ENCODE results near the gene UBAC2. TPM values are rescaled to one million over a fixed set of nuclear protein-coding genes. Genes with fewer than 3 reads are reported as not detected.

The UBAC2 gene
- total RNA-seq, 2 donors from 2014 or later, result 39.0 to 46.1 TPM

DNA sequence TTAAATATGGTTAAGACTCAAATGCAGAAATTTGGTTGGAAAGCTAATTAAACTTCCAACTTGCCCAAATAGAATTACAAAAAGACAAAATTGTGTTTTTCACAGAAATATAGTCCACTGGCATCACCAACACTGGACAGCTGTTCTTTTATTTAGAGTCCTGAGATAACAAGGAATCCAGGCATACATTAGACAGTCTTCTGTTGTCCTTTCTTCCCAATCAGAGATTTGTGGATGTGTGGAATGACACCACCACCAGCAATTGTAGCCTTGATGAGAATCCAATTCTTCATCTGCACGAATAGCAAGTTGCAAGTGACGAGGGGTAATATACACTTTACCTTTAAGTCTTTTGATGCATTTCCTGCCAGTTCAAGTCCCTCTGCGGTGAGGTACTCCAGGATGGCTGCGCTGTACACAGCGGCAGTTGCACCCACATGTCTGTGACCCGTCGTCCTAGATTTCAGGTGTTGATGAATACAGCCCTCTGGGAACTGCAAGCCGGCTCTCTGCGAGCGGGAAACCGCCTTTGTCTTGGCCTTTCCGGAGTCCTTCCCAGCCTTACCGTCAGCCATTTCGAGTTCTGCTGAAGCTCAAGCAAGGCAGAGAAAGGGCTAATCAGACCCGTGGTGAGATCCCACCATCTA is 14.7 kb downstream of the UBAC2 start:
- peaks cover 57% of the 10 kb centered on the region for H3K36me3 Mint-ChIP-seq (ENCODE audit: low read depth)
- peak; percentile 59 for ATAC-seq (replicated peaks)

DNA sequence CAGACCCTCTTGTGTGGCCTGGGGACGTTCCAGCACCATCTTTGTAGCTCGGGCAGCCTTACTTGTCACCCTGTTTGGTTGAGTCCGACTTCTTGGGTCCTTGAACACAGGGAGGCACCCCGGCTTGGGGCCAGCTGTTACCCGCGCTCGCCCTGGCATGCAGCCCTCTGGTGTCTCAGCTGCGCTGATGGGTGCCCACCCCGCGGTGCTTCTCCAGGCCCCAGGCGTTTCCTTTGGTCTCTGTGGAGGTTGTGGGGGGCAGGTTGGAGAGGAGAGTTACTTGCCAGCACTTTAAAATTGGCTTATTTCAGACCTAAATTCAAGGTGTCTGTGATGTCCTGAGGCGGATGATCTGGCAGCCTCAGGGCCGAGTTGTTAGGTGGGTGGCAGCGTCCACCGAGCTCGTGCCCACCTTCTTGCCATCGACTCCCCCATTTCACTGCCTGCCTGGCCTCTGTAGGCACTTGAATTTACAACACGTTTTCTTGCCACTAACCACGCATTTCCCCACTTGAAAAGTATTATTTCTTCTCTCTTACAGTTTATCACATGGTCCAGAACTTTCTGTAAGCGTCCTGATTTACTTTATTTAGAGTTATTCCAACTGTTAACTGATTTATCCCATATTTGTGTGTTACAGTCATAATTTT is 16.9 kb downstream of the UBAC2 start:
- Mint-ChIP-seq H3K4me1 (peaks cover 66% of the 10 kb centered on the region), H3K27me3 (no peaks in the 10 kb centered on the region), H3K36me3 (ENCODE audit: low read depth) (peaks cover 50% of the 10 kb centered on the region), H3K9me3 (no peaks in the 10 kb centered on the region), H3K4me3 (peak overlapping the region; percentile 93), H3K27ac (peak overlapping the region; percentile 91)
- ATAC-seq (replicated peaks), result no peak

More for the DNA sequence above, 14.7 kb downstream of the UBAC2 start:
- Mint-ChIP-seq H3K27me3 (no peaks in the 10 kb centered on the region), H3K9me3 (no peaks in the 10 kb centered on the region), H3K4me3 (peak overlapping the region; percentile 93), H3K27ac (peak overlapping the region; percentile 94), H3K4me1 (peaks cover 69% of the 10 kb centered on the region)

DNA sequence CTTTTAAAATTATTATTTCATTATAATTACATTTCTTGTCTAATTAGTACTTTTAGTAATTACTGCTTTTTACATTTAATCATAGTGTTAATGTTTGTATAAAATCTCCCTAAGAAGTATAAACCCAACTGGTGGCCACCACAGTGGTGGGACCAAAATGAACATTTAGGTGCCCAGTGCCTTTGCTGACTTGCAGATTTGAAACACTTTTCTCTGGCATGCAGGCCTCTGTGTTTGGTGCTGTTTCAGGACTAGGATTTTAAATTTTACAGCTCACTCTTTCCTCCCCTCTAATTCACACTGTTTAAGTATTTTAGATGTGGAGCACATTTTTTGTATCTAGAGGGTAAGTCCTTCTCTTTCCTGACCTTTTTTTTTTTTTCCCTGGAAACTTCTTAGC is 17.5 kb downstream of the UBAC2 start:
- H3K9me3 Mint-ChIP-seq, result no peaks in the 10 kb centered on the region
- peaks cover 66% of the 10 kb centered on the region for H3K4me1 Mint-ChIP-seq

DNA sequence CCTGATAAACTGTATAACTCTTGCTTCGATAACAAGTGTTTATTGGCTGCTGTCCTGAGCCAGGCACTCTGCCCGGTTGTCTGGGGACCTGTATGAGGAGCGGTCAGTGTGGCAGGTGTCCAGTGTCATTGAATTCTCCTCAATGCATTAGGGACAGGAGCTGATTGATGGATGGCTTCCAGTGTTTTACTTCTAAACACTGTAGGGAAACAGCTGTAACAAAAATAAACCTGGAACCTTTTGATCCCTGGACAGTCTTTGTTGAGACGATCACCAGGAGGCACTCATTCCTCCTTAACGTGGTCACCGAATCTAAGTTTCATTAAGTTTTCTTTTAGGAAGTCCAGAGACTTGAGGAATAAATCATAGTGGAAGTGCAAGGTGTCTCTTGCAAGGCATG is 17.9 kb downstream of the UBAC2 start:
- Mint-ChIP-seq H3K9me3 (no peaks in the 10 kb centered on the region), H3K27me3 (no peaks in the 10 kb centered on the region)

More for the DNA sequence above, 17.5 kb downstream of the UBAC2 start:
- Mint-ChIP-seq H3K27me3 (no peaks in the 10 kb centered on the region), H3K36me3 (ENCODE audit: low read depth) (peaks cover 50% of the 10 kb centered on the region), H3K27ac (peak overlapping the region; percentile 91), H3K4me3 (peak overlapping the region; percentile 93)
- no peak for ATAC-seq (replicated peaks)

DNA sequence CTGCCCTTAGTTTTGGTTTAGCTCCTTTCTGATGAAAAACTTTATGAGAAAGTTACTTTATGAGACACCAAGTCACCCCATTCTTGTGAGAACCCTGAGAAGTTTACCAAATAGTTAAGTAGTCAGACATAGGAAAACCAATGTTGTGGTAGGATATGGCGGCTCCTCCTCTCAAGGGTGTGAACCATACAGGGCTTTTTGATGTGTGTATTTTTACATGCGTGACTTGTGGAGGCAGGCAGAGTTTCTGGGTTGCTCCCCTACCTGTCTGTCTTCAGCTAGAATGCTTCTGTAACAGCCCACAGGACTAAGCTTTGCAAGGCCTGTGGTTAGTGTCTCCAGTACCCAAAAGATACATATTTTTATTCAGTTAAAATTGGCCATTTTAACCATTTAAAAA is 18.3 kb downstream of the UBAC2 start:
- peak; percentile 54 for ATAC-seq (replicated peaks)
- H3K4me3 Mint-ChIP-seq, result peak overlapping the region; percentile 93
- H3K27ac Mint-ChIP-seq, result peak overlapping the region; percentile 91
- no peaks in the 10 kb centered on the region for H3K9me3 Mint-ChIP-seq
- H3K27me3 Mint-ChIP-seq, result no peaks in the 10 kb centered on the region
- H3K4me1 Mint-ChIP-seq, result peaks cover 73% of the 10 kb centered on the region
- H3K36me3 Mint-ChIP-seq (ENCODE audit: low read depth), result peaks cover 43% of the 10 kb centered on the region

More for the DNA sequence above, 17.9 kb downstream of the UBAC2 start:
- H3K4me3 Mint-ChIP-seq, result peak overlapping the region; percentile 93
- H3K27ac Mint-ChIP-seq, result peak overlapping the region; percentile 91
- H3K36me3 Mint-ChIP-seq (ENCODE audit: low read depth), result peaks cover 46% of the 10 kb centered on the region
- ATAC-seq (replicated peaks), result no peak
- peaks cover 70% of the 10 kb centered on the region for H3K4me1 Mint-ChIP-seq

DNA sequence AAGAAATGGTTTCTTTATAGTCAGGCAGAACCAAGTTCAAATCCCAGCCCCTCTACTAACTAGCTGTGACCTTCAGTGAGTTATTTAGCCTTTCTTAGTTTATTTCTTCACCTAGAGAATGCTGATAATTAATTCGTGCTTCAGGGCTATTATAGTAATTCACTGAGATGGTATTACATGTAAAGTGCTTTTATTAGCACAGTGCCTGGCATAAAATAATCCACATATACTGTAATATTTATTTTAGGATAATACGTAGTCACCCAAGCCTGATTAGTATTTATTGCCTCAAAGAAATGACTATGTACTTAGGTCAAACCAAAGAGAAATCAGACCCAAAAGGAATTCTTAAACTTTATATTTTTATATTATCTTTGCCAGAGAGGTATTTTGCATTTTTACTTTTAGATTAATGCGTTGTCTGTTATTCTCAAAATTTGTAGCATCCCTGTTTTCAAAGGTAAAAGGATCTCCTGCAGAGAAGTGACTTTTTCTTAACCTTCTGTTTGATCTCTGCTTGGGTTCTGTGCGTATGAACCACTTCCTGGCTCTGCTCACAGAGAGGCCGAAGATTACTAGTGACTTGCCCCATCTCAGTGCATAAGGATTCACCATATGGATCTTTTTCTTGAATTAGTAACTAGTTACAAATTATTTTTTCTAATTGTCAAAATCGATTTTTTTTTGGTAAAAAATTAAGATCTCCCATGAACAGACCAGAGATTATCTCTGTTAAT is 19.7 kb downstream of the UBAC2 start:
- H3K36me3 Mint-ChIP-seq (ENCODE audit: low read depth), result peaks cover 29% of the 10 kb centered on the region
- ATAC-seq (replicated peaks), result peak; percentile 33
- H3K27ac Mint-ChIP-seq, result no peak overlapping the region
- H3K4me1 Mint-ChIP-seq, result peaks cover 67% of the 10 kb centered on the region
- no peaks in the 10 kb centered on the region for H3K9me3 Mint-ChIP-seq
- H3K4me3 Mint-ChIP-seq, result peak overlapping the region; percentile 93
- H3K27me3 Mint-ChIP-seq, result no peaks in the 10 kb centered on the region

DNA sequence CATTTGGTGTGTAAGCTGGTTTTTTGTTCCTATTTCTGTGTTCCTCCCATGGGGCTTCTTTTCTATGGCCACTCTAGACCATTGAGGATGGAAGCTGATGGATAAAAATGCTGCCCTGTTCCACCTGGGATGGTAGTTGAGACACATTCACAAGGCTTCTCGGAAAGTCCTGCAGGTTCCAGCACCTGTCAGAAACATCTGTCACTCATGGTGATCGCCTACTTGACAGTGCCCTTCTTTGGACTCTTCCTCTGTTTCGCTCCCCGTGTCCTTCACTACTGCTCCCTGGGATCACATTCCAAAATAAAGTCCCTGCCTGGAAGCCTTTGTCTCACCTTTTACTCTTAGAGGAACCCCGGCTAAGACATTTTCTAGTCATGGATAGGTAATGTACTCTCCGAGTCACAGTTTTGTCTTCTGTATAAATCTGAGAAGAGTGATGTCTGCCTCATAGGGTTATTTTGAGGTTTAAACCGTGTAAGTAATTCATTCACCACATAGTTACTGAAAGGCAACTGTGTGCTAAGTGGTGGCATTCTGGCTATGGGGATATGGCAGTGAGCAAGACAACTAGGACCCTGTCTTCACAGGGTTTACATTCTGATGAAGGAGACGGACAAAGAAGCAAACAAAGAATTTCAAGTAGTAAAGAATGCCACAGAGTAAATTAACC is 21.0 kb downstream of the UBAC2 start:
- no peaks in the 10 kb centered on the region for H3K27me3 Mint-ChIP-seq
- H3K27ac Mint-ChIP-seq, result peak overlapping the region; percentile 1
- peak; percentile 53 for ATAC-seq (replicated peaks)
- H3K4me3 Mint-ChIP-seq, result peak overlapping the region; percentile 93
- H3K36me3 Mint-ChIP-seq (ENCODE audit: low read depth), result peaks cover 22% of the 10 kb centered on the region
- H3K4me1 Mint-ChIP-seq, result peaks cover 76% of the 10 kb centered on the region
- H3K9me3 Mint-ChIP-seq, result no peaks in the 10 kb centered on the region

DNA sequence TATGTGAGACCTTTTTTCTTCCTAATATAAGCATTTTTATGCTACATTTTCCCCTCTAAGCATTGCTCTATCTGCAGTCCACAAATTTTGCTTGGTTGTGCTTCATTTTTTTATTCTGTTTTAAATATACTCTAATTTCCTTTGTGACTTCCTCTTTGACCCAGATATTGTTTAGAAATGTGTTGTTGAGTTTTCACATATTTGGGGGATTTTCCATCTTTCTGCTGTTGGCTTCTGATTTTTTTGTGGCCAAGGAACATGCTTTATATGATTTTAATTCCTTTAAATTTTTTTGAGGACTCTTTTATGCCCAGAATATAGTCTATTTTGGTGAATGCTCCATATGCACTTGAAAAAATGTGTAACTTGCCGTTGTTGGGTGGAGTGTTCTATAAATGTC is 22.9 kb downstream of the UBAC2 start:
- Mint-ChIP-seq H3K4me3 (peak overlapping the region; percentile 66), H3K27me3 (no peaks in the 10 kb centered on the region), H3K27ac (peak overlapping the region; percentile 47), H3K36me3 (ENCODE audit: low read depth) (peaks cover 14% of the 10 kb centered on the region), H3K4me1 (peaks cover 66% of the 10 kb centered on the region), H3K9me3 (no peaks in the 10 kb centered on the region)
- no peak for ATAC-seq (replicated peaks)

DNA sequence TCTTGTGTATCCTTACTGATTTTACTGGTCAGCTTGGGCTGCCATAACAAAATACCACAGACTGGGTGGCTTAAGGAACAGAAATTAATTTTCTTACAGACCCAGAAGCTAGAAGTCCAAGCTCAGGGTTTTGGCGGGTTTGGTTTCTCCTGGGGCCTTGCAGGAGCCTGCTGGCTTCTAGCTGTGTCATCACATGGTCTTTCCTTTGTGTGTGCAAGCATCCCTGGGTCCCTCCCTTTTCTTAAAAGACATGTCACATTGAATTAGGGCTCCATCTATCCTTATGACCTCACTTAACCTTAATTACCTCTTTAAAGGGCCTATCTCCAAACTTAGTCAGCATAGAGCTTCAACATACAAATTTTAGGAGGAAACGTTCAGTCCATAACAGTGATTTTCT is 23.4 kb downstream of the UBAC2 start:
- H3K36me3 Mint-ChIP-seq (ENCODE audit: low read depth), result peaks cover 13% of the 10 kb centered on the region
- peak overlapping the region; percentile 66 for H3K4me3 Mint-ChIP-seq
- peaks cover 66% of the 10 kb centered on the region for H3K4me1 Mint-ChIP-seq
- peak overlapping the region; percentile 47 for H3K27ac Mint-ChIP-seq
- H3K27me3 Mint-ChIP-seq, result no peaks in the 10 kb centered on the region
- H3K9me3 Mint-ChIP-seq, result no peaks in the 10 kb centered on the region
- peak; percentile 13 for ATAC-seq (replicated peaks)

DNA sequence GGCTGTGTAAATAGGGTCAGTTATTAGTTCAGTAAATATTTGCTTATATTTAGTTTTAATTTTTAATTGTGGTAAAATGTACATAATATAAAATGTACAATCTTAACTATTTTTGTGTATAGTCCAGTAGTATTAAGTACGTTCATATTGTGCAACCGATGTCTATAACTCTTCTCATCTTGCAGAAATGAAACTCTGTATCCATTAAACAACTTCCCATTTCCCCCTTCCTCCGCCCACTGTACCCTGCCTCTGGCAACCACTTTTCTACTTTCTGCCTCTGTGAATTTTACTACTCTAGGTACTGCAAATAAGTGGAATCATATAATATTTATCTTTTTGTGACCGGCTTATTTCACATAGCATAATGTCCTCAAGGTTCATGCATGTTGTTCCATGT is 24.4 kb downstream of the UBAC2 start:
- peaks cover 9% of the 10 kb centered on the region for H3K36me3 Mint-ChIP-seq (ENCODE audit: low read depth)
- H3K4me1 Mint-ChIP-seq, result peaks cover 63% of the 10 kb centered on the region
- H3K27me3 Mint-ChIP-seq, result no peaks in the 10 kb centered on the region
- H3K9me3 Mint-ChIP-seq, result no peaks in the 10 kb centered on the region
- ATAC-seq (replicated peaks), result no peak
- no peak overlapping the region for H3K27ac Mint-ChIP-seq
- H3K4me3 Mint-ChIP-seq, result peak overlapping the region; percentile 1

DNA sequence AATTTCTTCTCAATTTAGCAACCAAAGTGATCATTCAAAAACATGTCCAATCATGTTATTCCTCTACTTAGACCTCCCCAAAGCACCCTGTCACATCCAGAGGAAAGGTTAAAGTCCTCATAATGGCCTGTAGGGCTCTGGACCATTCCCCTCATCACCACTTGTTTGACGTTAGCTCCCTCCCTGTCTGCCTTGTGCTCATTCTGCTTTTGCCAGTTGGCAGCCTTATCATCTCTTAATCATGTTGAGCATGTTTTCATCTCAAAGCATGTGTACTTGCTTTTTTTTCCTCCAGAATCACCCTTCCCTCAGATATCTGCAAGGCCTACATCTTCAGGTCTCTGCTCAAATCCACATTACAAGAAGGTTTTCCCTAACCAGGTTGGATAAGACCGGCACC is 25.9 kb downstream of the UBAC2 start:
- H3K4me1 Mint-ChIP-seq, result peaks cover 58% of the 10 kb centered on the region
- no peaks in the 10 kb centered on the region for H3K27me3 Mint-ChIP-seq
- H3K36me3 Mint-ChIP-seq (ENCODE audit: low read depth), result peaks cover 9% of the 10 kb centered on the region
- H3K27ac Mint-ChIP-seq, result no peak overlapping the region
- H3K9me3 Mint-ChIP-seq, result no peaks in the 10 kb centered on the region
- ATAC-seq (replicated peaks), result no peak
- peak overlapping the region; percentile 1 for H3K4me3 Mint-ChIP-seq

DNA sequence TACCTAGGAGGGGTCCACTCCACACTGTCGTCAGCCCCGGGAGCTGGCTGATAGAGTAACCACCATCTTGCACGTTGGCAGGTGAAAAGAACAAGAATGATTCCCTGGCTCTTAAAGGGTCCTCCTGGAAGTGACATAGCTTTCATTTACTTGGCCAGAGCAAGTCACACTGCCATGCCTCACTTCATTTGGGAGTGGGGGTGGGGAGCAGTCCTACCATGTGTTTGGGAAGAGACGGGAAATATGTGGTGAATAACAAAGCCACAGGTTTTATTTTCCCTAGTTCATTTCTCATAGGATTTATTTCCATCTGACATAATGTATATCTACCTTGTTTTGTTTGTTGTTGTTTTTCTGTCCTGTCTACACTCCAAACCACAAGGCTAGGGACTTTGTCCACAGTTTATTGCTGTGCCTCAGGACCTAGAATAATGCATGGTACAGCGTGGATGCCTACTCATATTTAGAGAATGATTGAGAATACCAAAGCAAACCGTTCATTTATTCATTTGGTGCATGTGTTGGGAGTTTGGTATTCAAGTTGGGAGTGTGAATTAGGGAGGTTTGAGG is 26.8 kb downstream of the UBAC2 start:
- peaks cover 55% of the 10 kb centered on the region for H3K4me1 Mint-ChIP-seq
- H3K36me3 Mint-ChIP-seq (ENCODE audit: low read depth), result peaks cover 7% of the 10 kb centered on the region
- peak; percentile 1 for ATAC-seq (replicated peaks)
- H3K27ac Mint-ChIP-seq, result peak overlapping the region; percentile 43
- no peaks in the 10 kb centered on the region for H3K27me3 Mint-ChIP-seq
- H3K9me3 Mint-ChIP-seq, result no peaks in the 10 kb centered on the region
- peak overlapping the region; percentile 79 for H3K4me3 Mint-ChIP-seq

DNA sequence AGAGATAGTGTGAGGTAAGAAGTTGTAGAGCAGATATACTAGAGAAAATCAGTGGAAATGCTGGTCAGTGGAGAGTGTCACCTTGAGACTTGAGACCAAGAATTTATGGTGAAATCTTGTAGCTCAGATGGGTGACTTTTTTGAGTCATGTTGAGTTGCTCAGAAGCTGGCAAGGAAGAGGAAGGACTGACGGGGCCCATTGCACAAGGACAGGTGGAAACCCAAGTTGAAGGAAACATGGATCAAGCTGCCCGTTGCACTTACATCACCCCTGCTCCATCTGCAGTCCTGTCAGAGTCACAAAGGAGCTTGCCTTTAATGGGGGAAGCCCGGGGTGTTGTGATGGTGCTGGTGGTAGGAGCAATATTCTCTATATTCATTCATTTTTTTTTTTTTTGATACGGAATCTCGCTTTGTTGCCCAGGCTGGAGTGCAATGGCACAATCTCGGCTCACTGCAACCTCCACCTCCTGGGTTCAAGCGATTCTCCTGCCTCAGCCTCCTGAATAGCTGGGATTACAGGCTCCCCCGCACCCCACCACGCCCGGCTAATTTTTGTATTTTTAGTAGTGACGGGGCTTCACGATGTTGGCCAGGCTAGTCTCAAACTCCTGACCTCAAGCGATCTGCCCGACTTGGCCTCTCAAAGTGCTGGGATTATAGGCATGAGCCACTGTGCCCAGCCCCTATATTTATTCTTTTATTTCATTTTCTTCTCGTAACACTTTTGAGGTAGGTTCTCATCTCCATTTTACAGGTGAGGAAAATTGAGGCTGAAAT is 27.4 kb downstream of the UBAC2 start:
- ATAC-seq (replicated peaks), result peak; percentile 44
- H3K4me1 Mint-ChIP-seq, result peaks cover 53% of the 10 kb centered on the region
- H3K4me3 Mint-ChIP-seq, result peak overlapping the region; percentile 79
- H3K9me3 Mint-ChIP-seq, result no peaks in the 10 kb centered on the region
- no peaks in the 10 kb centered on the region for H3K27me3 Mint-ChIP-seq
- H3K36me3 Mint-ChIP-seq (ENCODE audit: low read depth), result peaks cover 7% of the 10 kb centered on the region
- peak overlapping the region; percentile 65 for H3K27ac Mint-ChIP-seq

Data from activated T-helper 17 cell treated with anti-CD3 and anti-CD28 coated beads, Interleukin-2, amount 50 U/mL, for 72 hours (primary cell).